GM18519 (cell line): ENCODE results near the gene AADACL3.

Experiments
- ATAC-seq: cut with Tn5 transposase; IDR thresholded peaks from one replicate; pipeline ENCODE4 v1.9.1; 2021; ENCODE audit warnings: mild to moderate bottlenecking, moderate library complexity; ENCODE audit not compliant: unreplicated experiment, low FRiP score

AADACL3 gene

GRCh38 chr1:12762766-12763165 is 46.9 kb downstream of the AADACL3 start:
- no peak for ATAC-seq

- no peak for ATAC-seq
Measured at GRCh38 chr1:12763479-12763878, 47.6 kb downstream of the AADACL3 start.

- ATAC-seq = no peak
Measured at GRCh38 chr1:12764016-12764415, 48.1 kb downstream of the AADACL3 start.

GRCh38 chr1:12769031-12769430 is 53.1 kb downstream of the AADACL3 start:
- no peak for ATAC-seq

GRCh38 chr1:12769976-12770505 is 54.1 kb downstream of the AADACL3 start:
- ATAC-seq = no peak

GRCh38 chr1:12770620-12771019 is 54.7 kb downstream of the AADACL3 start:
- no peak for ATAC-seq

GRCh38 chr1:12771186-12771585 is 55.3 kb downstream of the AADACL3 start:
- ATAC-seq = no peak

GRCh38 chr1:12772520-12772919 is 56.6 kb downstream of the AADACL3 start:
- ATAC-seq = no peak

- ATAC-seq = no peak
Measured at GRCh38 chr1:12773438-12773837, 57.5 kb downstream of the AADACL3 start, which contains the start of gene PRAMEF12. PRAMEF12 (plus strand) TSS chr1:12773738; CDS start chr1:12774868, 1,130 bp downstream.

GRCh38 chr1:12774801-12775345 is 59.0 kb downstream of the AADACL3 start:
- ATAC-seq = no peak

- ATAC-seq = no peak
Measured at GRCh38 chr1:12775443-12775842, 59.5 kb downstream of the AADACL3 start.

GRCh38 chr1:12776801-12777557 is 61.1 kb downstream of the AADACL3 start:
- no peak for ATAC-seq
